Keratinocyte (primary cell): ENCODE results near the gene COL13A1. TPM values are rescaled to one million over a fixed set of nuclear protein-coding genes. Genes with fewer than 3 reads are reported as not detected.

Experiments used
- DNase-seq: peaks from one replicate; pipeline ENCODE4 v3.0.0-alpha.2; 2011; ENCODE audit warnings: low read depth, missing footprints, low spot score
- FAIRE-seq: peaks from 2 replicates; lab custom pipeline; 2011; peaks lifted over from hg19 to GRCh38; lab: Jason Lieb, UNC
- H2AFZ ChIP-seq: 2 replicates; pipeline ENCODE4 v1.6.0; 2012; ENCODE audit warnings: low read length, control low read depth, inconsistent platforms; ENCODE audit not compliant: control insufficient read depth
- H3K27ac ChIP-seq: 2 replicates; pipeline ENCODE4 v1.5.1; 2011; ENCODE audit warnings: low read length; ENCODE audit not compliant: control insufficient read depth, insufficient read depth
- H3K27me3 ChIP-seq: 3 replicates; pipeline ENCODE4 v1.6.0; 2011; ENCODE audit warnings: low read length; ENCODE audit not compliant: control insufficient read depth, insufficient read depth; ENCODE audit errors: extremely low read depth
- H3K36me3 ChIP-seq, 2 experiments: 2 replicates in 1 of 2; 3 replicates in 1 of 2; pipeline ENCODE4 v1.5.1; 2011; ENCODE audit warnings: low read length in 2 of 2, mild to moderate bottlenecking in 1 of 2; ENCODE audit not compliant: control insufficient read depth in 2 of 2, insufficient read depth in 2 of 2; ENCODE audit errors: extremely low read depth in 1 of 2
- H3K4me1 ChIP-seq: 3 replicates; pipeline ENCODE4 v1.5.1; 2011; ENCODE audit warnings: low read length; ENCODE audit not compliant: control insufficient read depth, insufficient read depth; ENCODE audit errors: extremely low read depth
- H3K4me2 ChIP-seq: 3 replicates; pipeline ENCODE4 v1.6.0; 2011; ENCODE audit warnings: low read depth, low read length; ENCODE audit not compliant: control insufficient read depth, insufficient read depth; ENCODE audit errors: extremely low read depth
- H3K4me3 ChIP-seq, 3 experiments: fragments of 200-600 bp in 1 of 3; sonication (generic) in 1 of 3; 2 replicates in 2 of 3; 3 replicates in 1 of 3; pipeline ENCODE4 v1.5.1; 2011 to 2016; ENCODE audit warnings: low read length in 3 of 3, mild to moderate bottlenecking in 3 of 3, control low read depth in 2 of 3, inconsistent platforms in 1 of 3, low read depth in 1 of 3, mixed read lengths in 1 of 3, mixed run types in 1 of 3, moderate library complexity in 1 of 3; ENCODE audit not compliant: control insufficient read depth in 2 of 3, insufficient read depth in 2 of 3; ENCODE audit errors: extremely low read depth in 1 of 3
- H3K79me2 ChIP-seq: 2 replicates; pipeline ENCODE4 v1.6.0; 2012; ENCODE audit warnings: low read length; ENCODE audit not compliant: control insufficient read depth, insufficient read depth
- H3K9ac ChIP-seq: 3 replicates; pipeline ENCODE4 v1.6.0; 2011; ENCODE audit warnings: low read length; ENCODE audit not compliant: control insufficient read depth, insufficient read depth; ENCODE audit errors: extremely low read depth
- H3K9me1 ChIP-seq: 3 replicates; pipeline ENCODE4 v1.6.0; 2011; ENCODE audit warnings: low read length; ENCODE audit not compliant: control insufficient read depth, insufficient read depth; ENCODE audit errors: extremely low read depth
- H3K9me3 ChIP-seq: 2 replicates; pipeline ENCODE4 v1.5.1; 2012; ENCODE audit warnings: low read depth, low read length; ENCODE audit not compliant: control insufficient read depth
- H4K20me1 ChIP-seq: 3 replicates; pipeline ENCODE4 v1.6.0; 2011; ENCODE audit warnings: low read length; ENCODE audit not compliant: control insufficient read depth, insufficient read depth; ENCODE audit errors: extremely low read depth
- CTCF ChIP-seq, 3 experiments: IDR thresholded peaks in 1 of 3; conservative IDR thresholded peaks in 1 of 3; optimal IDR thresholded peaks in 1 of 3; 2 replicates in 2 of 3; 3 replicates in 1 of 3; pipeline versions ENCODE3 to v1.5.1; 2011; ENCODE audit warnings: low read length in 3 of 3, mild to moderate bottlenecking in 3 of 3, moderate library complexity in 2 of 3, control low read depth in 1 of 3, inconsistent platforms in 1 of 3; ENCODE audit not compliant: insufficient read depth in 2 of 3; ENCODE audit errors: extremely low read depth in 1 of 3
- EZH2 ChIP-seq: IDR thresholded peaks from one replicate; pipeline ENCODE4 v1.6.1; 2012; ENCODE audit warnings: inconsistent platforms, mild to moderate bottlenecking, low read length, moderate library complexity
- dilution Hi-C: fragments of 300-500 bp; cut with MboI; formaldehyde crosslinking; loops from one replicate; pipeline ENCODE4 v1.7.0; 2020; ENCODE audit warnings: low sequenced_read_pairs; ENCODE audit not compliant: extremely low pct_ligation_motif_present
- polyA plus RNA-seq, 5 experiments: library from polyadenylated mRNA; depleted of rRNA in 3 of 5; stranded (reverse) in 3 of 5; stranded (forward) in 1 of 5; unstranded in 1 of 5; fragments of >200 nt; gene quantifications; 1 replicate in 1 of 5; 2 replicates in 3 of 5; 3 replicates in 1 of 5; pipeline versions ENCODE4 v1.2.1 to v1.2.3, GENCODE V29; 2011 to 2012; ENCODE audit warnings: missing spikeins in 2 of 5, low read depth in 1 of 5, low replicate concordance in 1 of 5

The COL13A1 gene
- polyA plus RNA-seq, 1 donor (not counting 4 experiments of a cell fraction or from before 2014, with no cell fraction given), result 1.5 TPM

GRCh38 chr10:69939061-69939460 is 137.4 kb downstream of the COL13A1 start:
- Histone ChIP-seq H3K9me3 (no peaks in the 10 kb centered on the region), H3K36me3 (no peaks in the 10 kb centered on the region), H3K4me1 (no peaks in the 10 kb centered on the region), H4K20me1 (no peaks in the 10 kb centered on the region), H3K79me2 (no peaks in the 10 kb centered on the region), H3K9me1 (no peaks in the 10 kb centered on the region), H3K27me3 (peaks cover 17% of the 10 kb centered on the region), H3K4me3 (no peak overlapping the region), H3K4me2 (no peak overlapping the region), H3K27ac (no peak overlapping the region), H3K9ac (no peak overlapping the region), H2AFZ (no peak overlapping the region)
- no peak for FAIRE-seq
- dilution Hi-C loops, result no loop called here
- TF ChIP-seq EZH2, result no peak
- TF ChIP-seq CTCF (optimal IDR thresholded peaks at IDR 0.05 in 1 of 3, IDR thresholded peaks at IDR 0.05 in 1 of 3, conservative IDR thresholded peaks at IDR 0.05 in 1 of 3; ENCODE audit: extremely low read depth in 1 of 3, insufficient read depth in 2 of 3, low read length in 3 of 3), result no peak
- no peak for DNase-seq

- Histone ChIP-seq H3K79me2 (no peaks in the 10 kb centered on the region), H2AFZ (no peak overlapping the region), H3K9ac (no peak overlapping the region), H3K27ac (no peak overlapping the region), H3K4me3 (no peak overlapping the region), H3K27me3 (peaks cover 17% of the 10 kb centered on the region), H3K9me3 (no peaks in the 10 kb centered on the region), H3K36me3 (no peaks in the 10 kb centered on the region), H3K9me1 (no peaks in the 10 kb centered on the region), H3K4me1 (no peaks in the 10 kb centered on the region), H3K4me2 (no peak overlapping the region), H4K20me1 (no peaks in the 10 kb centered on the region)
- TF ChIP-seq CTCF (optimal IDR thresholded peaks at IDR 0.05 in 1 of 3, IDR thresholded peaks at IDR 0.05 in 1 of 3, conservative IDR thresholded peaks at IDR 0.05 in 1 of 3; ENCODE audit: extremely low read depth in 1 of 3, insufficient read depth in 2 of 3, low read length in 3 of 3), result no peak
- no peak for TF ChIP-seq EZH2
- dilution Hi-C loops, result no loop called here
- FAIRE-seq (no peak), DNase-seq (no peak)
These were observed 137.8 kb downstream of the COL13A1 start for GRCh38 chr10:69939481-69939880.
